ENCODE results near the gene UBR1. TPM values are rescaled to one million over a fixed set of nuclear protein-coding genes. Genes with fewer than 3 reads are reported as not detected.

The UBR1 gene
- total RNA-seq, 2 donors from 2014 or later: 27.2 to 28.0 TPM

GRCh38 chr15:43095708-43096347, 10.0 kb downstream of the UBR1 start:
- H3K36me3 ChIP-seq: no peaks in the 10 kb centered on the region
- DNase-seq (ENCODE audit: low spot score): no peak
- no peaks in the 10 kb centered on the region for H3K4me1 ChIP-seq (replicated peaks)
- TF ChIP-seq POLR2AphosphoS5 (IDR thresholded peaks at IDR 0.05) (no peak), POLR2A (IDR thresholded peaks at IDR 0.05) (no peak), CTCF (IDR thresholded peaks at IDR 0.05) (no peak)
- intact Hi-C loops (cut with DNase I): no loop called here
- H3K9me3 ChIP-seq: no peaks in the 10 kb centered on the region
- H3K27me3 ChIP-seq (replicated peaks; ENCODE audit: insufficient read depth): no peaks in the 10 kb centered on the region
- 90% methylated on average over 8 of the region's 8 CpGs for WGBS
- no peak overlapping the region for H3K4me3 ChIP-seq
- H3K27ac ChIP-seq: no peak overlapping the region

- H3K4me1 ChIP-seq (replicated peaks): no peaks in the 10 kb centered on the region
- no peak overlapping the region for H3K4me3 ChIP-seq
- intact Hi-C loops (cut with DNase I): no loop called here
- no peak for DNase-seq (ENCODE audit: low spot score)
- no peaks in the 10 kb centered on the region for H3K36me3 ChIP-seq
- TF ChIP-seq CTCF (IDR thresholded peaks at IDR 0.05) (no peak), POLR2A (IDR thresholded peaks at IDR 0.05) (no peak), POLR2AphosphoS5 (IDR thresholded peaks at IDR 0.05) (no peak)
- H3K9me3 ChIP-seq: no peaks in the 10 kb centered on the region
- H3K27ac ChIP-seq: no peak overlapping the region
- 27% methylated on average over 1 of the region's 1 CpG for WGBS
- H3K27me3 ChIP-seq (replicated peaks; ENCODE audit: insufficient read depth): no peaks in the 10 kb centered on the region
Observed at GRCh38 chr15:43095243-43095642, 10.6 kb downstream of the UBR1 start.

GRCh38 chr15:43094416-43095030, 11.3 kb downstream of the UBR1 start:
- Histone ChIP-seq H3K9me3 (no peaks in the 10 kb centered on the region), H3K36me3 (no peaks in the 10 kb centered on the region), H3K27ac (no peak overlapping the region), H3K4me3 (no peak overlapping the region), H3K27me3 (replicated peaks; ENCODE audit: insufficient read depth) (no peaks in the 10 kb centered on the region), H3K4me1 (replicated peaks) (no peaks in the 10 kb centered on the region)
- TF ChIP-seq POLR2A (IDR thresholded peaks at IDR 0.05) (no peak), CTCF (IDR thresholded peaks at IDR 0.05) (no peak), POLR2AphosphoS5 (IDR thresholded peaks at IDR 0.05) (no peak)
- intact Hi-C loops (cut with DNase I): no loop called here
- DNase-seq (ENCODE audit: low spot score): no peak
- 87% methylated on average over 1 of the region's 1 CpG for WGBS

GRCh38 chr15:43093026-43093425, 12.8 kb downstream of the UBR1 start:
- Histone ChIP-seq H3K9me3 (no peaks in the 10 kb centered on the region), H3K27ac (no peak overlapping the region), H3K4me1 (replicated peaks) (no peaks in the 10 kb centered on the region), H3K27me3 (replicated peaks; ENCODE audit: insufficient read depth) (no peaks in the 10 kb centered on the region), H3K4me3 (no peak overlapping the region), H3K36me3 (no peaks in the 10 kb centered on the region)
- no peak for TF ChIP-seq CTCF (IDR thresholded peaks at IDR 0.05)
- no peak for TF ChIP-seq POLR2A (IDR thresholded peaks at IDR 0.05)
- intact Hi-C loops (cut with DNase I): no loop called here
- WGBS: 93% methylated on average over 1 of the region's 1 CpG
- no peak for DNase-seq (ENCODE audit: low spot score)

- whole genome bisulfite sequencing: 95% methylated on average over 4 of the region's 4 CpGs
- intact Hi-C loops (cut with DNase I): no loop called here
- Histone ChIP-seq H3K4me1 (replicated peaks) (no peaks in the 10 kb centered on the region), H3K4me3 (no peak overlapping the region), H3K27me3 (replicated peaks; ENCODE audit: insufficient read depth) (no peaks in the 10 kb centered on the region), H3K27ac (no peak overlapping the region), H3K36me3 (no peaks in the 10 kb centered on the region), H3K9me3 (no peaks in the 10 kb centered on the region)
- no peak for TF ChIP-seq POLR2A (IDR thresholded peaks at IDR 0.05)
- TF ChIP-seq POLR2AphosphoS5 (IDR thresholded peaks at IDR 0.05): no peak
- no peak for TF ChIP-seq CTCF (IDR thresholded peaks at IDR 0.05)
- no peak for DNase-seq (ENCODE audit: low spot score)
Observed at GRCh38 chr15:43091859-43092258, 14.0 kb downstream of the UBR1 start.

All from prostate gland (tissue), 2 donors.